BJ (cell line): ENCODE data around the gene DEGS1. TPM values are rescaled to one million over a fixed set of nuclear protein-coding genes. Genes with fewer than 3 reads are reported as not detected.

Source experiments
- CTCF ChIA-PET: fragments of 350-600 bp; formaldehyde crosslinking; extraction: SDS; loops from one replicate; lab custom pipeline; 2021; ENCODE audit warnings: antibody characterized with exemption, inconsistent platforms; lab: Yijun Ruan, JAX
- POLR2A ChIA-PET: fragments of 300-600 bp; sonication (Branson Sonifier 250); formaldehyde crosslinking; extraction: SDS; loops from one replicate; lab custom pipeline; 2021; ENCODE audit warnings: antibody characterized with exemption; lab: Charles Lee
- DNase-seq: peaks from one replicate; pipeline ENCODE4 v3.0.0-alpha.2; 2011; ENCODE audit warnings: low read depth
- H3K27me3 ChIP-seq: 2 replicates; pipeline ENCODE4 v1.6.0; 2011; ENCODE audit warnings: low read length; ENCODE audit not compliant: control insufficient read depth, insufficient read depth
- H3K36me3 ChIP-seq: 2 replicates; pipeline ENCODE4 v1.5.1; 2011; ENCODE audit warnings: low read length; ENCODE audit not compliant: control insufficient read depth, insufficient read depth
- H3K4me3 ChIP-seq: 2 replicates; pipeline ENCODE4 v1.5.1; 2011; ENCODE audit warnings: low read depth, mild to moderate bottlenecking, control low read depth, low read length
- polyA plus RNA-seq: library from polyadenylated mRNA; depleted of rRNA; stranded (reverse); fragments of >200 nt; gene quantifications from 2 replicates; pipeline ENCODE4 v1.2.3, GENCODE V29; 2011
- TF ChIP-seq, protein P1 (sequence below): IDR thresholded peaks from 2 replicates; pipeline ENCODE4 v1.5.1; 2011; ENCODE audit warnings: low read depth, mild to moderate bottlenecking, control low read depth, inconsistent platforms, low read length, moderate library complexity; ENCODE audit not compliant: insufficient read depth

The DEGS1 gene
- polyA plus RNA-seq, 1 experiment = 77.2 TPM

DNA sequence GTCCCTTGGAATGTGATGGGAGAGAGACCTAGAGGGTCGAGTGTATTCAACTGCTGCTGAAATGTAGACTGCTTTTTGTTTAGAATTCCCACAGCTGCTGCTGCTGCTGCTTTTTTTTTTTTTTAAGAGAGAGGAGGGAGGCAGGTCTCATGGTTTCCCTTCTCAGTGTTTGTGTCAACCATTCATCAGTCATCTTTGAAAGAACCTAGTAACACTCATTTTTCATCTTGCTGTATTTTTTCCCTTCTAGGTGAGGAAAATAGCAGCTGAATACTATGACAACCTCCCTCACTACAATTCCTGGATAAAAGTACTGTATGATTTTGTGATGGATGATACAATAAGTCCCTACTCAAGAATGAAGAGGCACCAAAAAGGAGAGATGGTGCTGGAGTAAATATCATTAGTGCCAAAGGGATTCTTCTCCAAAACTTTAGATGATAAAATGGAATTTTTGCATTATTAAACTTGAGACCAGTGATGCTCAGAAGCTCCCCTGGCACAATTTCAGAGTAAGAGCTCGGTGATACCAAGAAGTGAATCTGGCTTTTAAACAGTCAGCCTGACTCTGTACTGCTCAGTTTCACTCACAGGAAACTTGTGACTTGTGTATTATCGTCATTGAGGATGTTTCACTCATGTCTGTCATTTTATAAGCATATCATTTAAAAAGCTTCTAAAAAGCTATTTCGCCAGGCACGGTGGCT, 9.2 kb downstream of the DEGS1 start:
- H3K27me3 ChIP-seq = no peaks in the 10 kb centered on the region
- peaks cover 2% of the 10 kb centered on the region; the same call in 1 of the 2 replicates for H3K36me3 ChIP-seq
- ChIA-PET POLR2A (no interaction called here), CTCF (interaction anchor here (0.8 to 2.2 kb wide), 2 partner anchors 10 to 19 kb away, joined by 3 to 7 read pairs; partner anchors contain the start of gene DEGS1)
- no peak overlapping the region for H3K4me3 ChIP-seq
- TF ChIP-seq, protein P1, sequence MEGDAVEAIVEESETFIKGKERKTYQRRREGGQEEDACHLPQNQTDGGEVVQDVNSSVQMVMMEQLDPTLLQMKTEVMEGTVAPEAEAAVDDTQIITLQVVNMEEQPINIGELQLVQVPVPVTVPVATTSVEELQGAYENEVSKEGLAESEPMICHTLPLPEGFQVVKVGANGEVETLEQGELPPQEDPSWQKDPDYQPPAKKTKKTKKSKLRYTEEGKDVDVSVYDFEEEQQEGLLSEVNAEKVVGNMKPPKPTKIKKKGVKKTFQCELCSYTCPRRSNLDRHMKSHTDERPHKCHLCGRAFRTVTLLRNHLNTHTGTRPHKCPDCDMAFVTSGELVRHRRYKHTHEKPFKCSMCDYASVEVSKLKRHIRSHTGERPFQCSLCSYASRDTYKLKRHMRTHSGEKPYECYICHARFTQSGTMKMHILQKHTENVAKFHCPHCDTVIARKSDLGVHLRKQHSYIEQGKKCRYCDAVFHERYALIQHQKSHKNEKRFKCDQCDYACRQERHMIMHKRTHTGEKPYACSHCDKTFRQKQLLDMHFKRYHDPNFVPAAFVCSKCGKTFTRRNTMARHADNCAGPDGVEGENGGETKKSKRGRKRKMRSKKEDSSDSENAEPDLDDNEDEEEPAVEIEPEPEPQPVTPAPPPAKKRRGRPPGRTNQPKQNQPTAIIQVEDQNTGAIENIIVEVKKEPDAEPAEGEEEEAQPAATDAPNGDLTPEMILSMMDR = no peak
- no peak for DNase-seq

DNA sequence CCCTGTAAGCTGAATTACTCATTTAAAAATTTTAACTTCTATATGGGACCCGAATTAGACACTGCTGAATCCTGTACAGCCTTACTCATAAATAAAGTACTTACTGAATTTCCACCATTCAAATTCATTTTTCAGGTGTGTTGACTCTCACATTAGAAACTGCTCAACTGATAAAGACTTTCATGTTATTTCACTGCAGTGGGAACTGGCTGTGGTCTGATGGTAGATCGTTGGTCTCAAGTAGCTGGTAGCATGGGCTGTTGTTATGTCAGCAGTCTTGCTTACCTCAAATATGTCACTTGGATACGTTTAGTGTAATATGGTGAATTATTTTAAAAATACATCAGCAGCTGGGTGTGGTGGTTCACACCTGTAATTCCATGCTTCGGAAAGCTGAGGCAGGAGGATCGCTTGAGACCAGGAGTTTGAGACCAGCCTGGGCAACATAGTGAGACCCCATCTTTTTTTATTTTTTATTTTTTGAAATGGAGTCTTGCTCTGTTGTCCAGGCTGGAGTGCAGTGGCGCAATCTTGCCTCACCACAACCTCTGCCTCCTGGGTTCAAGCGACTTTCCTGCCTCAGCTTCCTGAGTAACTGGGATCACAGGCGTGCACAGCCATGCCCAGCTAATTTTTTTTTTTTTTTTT, 10.4 kb downstream of the DEGS1 start:
- Histone ChIP-seq H3K27me3 (no peaks in the 10 kb centered on the region), H3K36me3 (peaks cover 2% of the 10 kb centered on the region; the same call in 1 of the 2 replicates), H3K4me3 (no peak overlapping the region)
- ChIA-PET POLR2A (interaction anchor here (0.5 kb wide), 1 partner anchor 11 kb away, joined by 3 read pairs; no protein-coding TSS in a partner anchor), CTCF (interaction anchor here (2.2 kb wide), 1 partner anchor 11 kb away, joined by 7 read pairs; the partner anchor contains the start of gene DEGS1)
- DNase-seq = no peak
- TF ChIP-seq, protein P1 = no peak

GRCh38 chr1:224196813-224197600, 14.0 kb downstream of the DEGS1 start:
- no peak for DNase-seq
- TF ChIP-seq, protein P1 = no peak
- CTCF ChIA-PET = no interaction called here

DNA sequence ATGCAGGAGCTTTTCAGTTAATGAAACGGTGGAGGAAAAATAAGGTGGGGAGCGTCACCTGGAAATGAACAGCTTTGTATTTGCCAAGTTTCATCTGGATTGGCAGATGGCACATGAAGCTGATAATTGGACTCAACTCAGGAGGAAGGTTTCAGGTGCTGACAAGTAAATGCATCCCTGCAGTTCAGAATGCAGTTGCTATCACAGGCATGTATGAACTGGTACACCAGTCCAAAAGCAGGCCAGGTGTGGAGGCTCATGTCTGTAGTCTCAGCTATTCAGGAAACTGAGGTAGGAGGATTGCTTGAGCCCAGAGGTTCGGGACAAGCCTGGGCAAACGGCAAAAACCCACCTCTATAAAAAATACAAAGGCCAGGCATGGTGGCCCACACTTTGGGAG, 15.5 kb downstream of the DEGS1 start:
- ChIA-PET POLR2A (no interaction called here), CTCF (interaction anchor here (0.7 kb wide), 1 partner anchor 14 kb away, joined by 3 read pairs; no protein-coding TSS in a partner anchor)
- no peaks in the 10 kb centered on the region; the same call in 1 of the 2 replicates for H3K36me3 ChIP-seq
- DNase-seq = no peak
- no peak overlapping the region for H3K4me3 ChIP-seq
- TF ChIP-seq, protein P1 = no peak
- H3K27me3 ChIP-seq = no peaks in the 10 kb centered on the region

More at GRCh38 chr1:224196813-224197600, 14.0 kb downstream of the DEGS1 start:
- Histone ChIP-seq H3K4me3 (no peak overlapping the region), H3K36me3 (peaks cover 2% of the 10 kb centered on the region; the same call in 1 of the 2 replicates), H3K27me3 (no peaks in the 10 kb centered on the region)
- POLR2A ChIA-PET = no interaction called here
